NCI-H748 (cell line): ENCODE results near the gene FYN.
"Not testable (repeated sequence)": the region's sequence is repeated elsewhere in the genome, so short reads cannot be mapped to it uniquely, and the experiment has no call there.

Experiments used
- DNase-seq: peaks from one replicate; lab custom pipeline; 2025; ENCODE audit not compliant: unreplicated experiment; lab: John Stamatoyannopoulos, UW

Gene FYN

GRCh38 chr6:111642463-111643158 is 230.6 kb downstream of the FYN start:
- DNase-seq: peak; percentile 47

- no peak for DNase-seq
These were observed 234.0 kb downstream of the FYN start for GRCh38 chr6:111639266-111639665.

GRCh38 chr6:111634981-111635380 is 238.3 kb downstream of the FYN start:
- not testable (repeated sequence) for DNase-seq

GRCh38 chr6:111633822-111634221 is 239.4 kb downstream of the FYN start:
- DNase-seq: no peak

- DNase-seq: no peak
These were observed 240.6 kb downstream of the FYN start for GRCh38 chr6:111632468-111633247.

- no peak for DNase-seq
These were observed 241.3 kb downstream of the FYN start for GRCh38 chr6:111631903-111632460.

- DNase-seq: no peak
These were observed 242.2 kb downstream of the FYN start for GRCh38 chr6:111631018-111631417.

GRCh38 chr6:111628142-111628850 is 245.0 kb downstream of the FYN start:
- no peak for DNase-seq

- DNase-seq: no peak
These were observed 246.8 kb downstream of the FYN start for GRCh38 chr6:111626441-111626840.

- no peak for DNase-seq
These were observed 247.5 kb downstream of the FYN start for GRCh38 chr6:111625461-111626391.

GRCh38 chr6:111625099-111625416 is 248.2 kb downstream of the FYN start:
- DNase-seq: no peak

GRCh38 chr6:111624401-111625098 is 248.7 kb downstream of the FYN start:
- DNase-seq: no peak

GRCh38 chr6:111623046-111623718 is 250.1 kb downstream of the FYN start:
- no peak for DNase-seq

- DNase-seq: no peak
These were observed 253.1 kb downstream of the FYN start for GRCh38 chr6:111620169-111620568.

GRCh38 chr6:111618407-111618806 is 254.8 kb downstream of the FYN start:
- DNase-seq: no peak

- DNase-seq: no peak
These were observed 256.1 kb downstream of the FYN start for GRCh38 chr6:111617149-111617548.

GRCh38 chr6:111615916-111616612 is 257.2 kb downstream of the FYN start:
- no peak for DNase-seq

GRCh38 chr6:111614833-111615582 is 258.2 kb downstream of the FYN start:
- no peak for DNase-seq
